ENCODE results near the gene CADM3.

DNA sequence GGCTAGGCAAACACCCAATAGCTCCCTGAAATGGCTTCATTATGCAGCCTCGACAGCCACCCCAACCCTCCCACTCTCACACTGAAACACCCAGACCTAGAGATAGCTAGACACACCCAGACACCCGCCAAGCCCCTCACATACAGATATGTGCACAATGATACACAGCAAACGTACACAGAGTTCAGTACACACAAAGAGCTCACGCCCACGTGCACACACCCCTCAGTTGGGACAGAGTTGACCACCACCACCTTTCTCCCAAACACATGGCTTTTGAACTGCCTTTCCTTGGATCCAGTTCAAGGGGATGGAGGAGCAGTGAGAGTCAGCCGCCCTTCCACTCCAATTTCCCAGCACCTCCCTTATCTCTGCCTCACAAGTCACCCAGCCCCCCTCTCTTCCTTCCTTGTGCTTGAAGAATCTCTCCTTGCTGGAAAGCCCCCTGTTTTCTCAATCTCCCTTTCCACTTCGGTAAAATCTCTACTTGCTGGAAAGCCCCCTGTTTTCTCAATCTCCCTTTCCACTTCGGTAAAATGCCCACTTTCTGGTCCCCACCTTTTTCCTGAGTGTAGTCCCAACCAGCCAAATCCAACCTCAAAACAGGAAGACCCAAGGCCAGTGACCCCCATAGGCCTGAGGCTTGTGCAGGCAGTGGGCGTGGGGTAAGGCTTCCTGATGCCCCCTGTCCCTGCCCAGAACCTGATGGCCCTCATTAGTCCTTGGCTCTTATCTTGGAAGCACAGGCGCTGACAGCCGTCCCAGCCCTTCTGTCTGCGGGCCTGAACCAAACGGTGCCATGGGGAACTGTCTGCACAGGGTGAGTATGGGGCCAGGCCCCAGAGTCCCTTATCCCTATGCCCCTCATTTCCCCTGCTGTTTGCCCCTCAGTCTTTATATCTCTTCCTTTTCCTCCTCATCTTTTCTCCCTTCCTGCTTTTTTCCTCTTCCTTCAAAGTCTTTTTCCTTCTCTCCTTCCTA, 33.0 kb downstream of the CADM3 start, which contains the start of gene ACKR1:
- TF ChIP-seq, protein P1, sequence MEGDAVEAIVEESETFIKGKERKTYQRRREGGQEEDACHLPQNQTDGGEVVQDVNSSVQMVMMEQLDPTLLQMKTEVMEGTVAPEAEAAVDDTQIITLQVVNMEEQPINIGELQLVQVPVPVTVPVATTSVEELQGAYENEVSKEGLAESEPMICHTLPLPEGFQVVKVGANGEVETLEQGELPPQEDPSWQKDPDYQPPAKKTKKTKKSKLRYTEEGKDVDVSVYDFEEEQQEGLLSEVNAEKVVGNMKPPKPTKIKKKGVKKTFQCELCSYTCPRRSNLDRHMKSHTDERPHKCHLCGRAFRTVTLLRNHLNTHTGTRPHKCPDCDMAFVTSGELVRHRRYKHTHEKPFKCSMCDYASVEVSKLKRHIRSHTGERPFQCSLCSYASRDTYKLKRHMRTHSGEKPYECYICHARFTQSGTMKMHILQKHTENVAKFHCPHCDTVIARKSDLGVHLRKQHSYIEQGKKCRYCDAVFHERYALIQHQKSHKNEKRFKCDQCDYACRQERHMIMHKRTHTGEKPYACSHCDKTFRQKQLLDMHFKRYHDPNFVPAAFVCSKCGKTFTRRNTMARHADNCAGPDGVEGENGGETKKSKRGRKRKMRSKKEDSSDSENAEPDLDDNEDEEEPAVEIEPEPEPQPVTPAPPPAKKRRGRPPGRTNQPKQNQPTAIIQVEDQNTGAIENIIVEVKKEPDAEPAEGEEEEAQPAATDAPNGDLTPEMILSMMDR (IDR thresholded peaks at IDR 0.05), result no peak
- TF ChIP-seq EZH2phosphoT487 (IDR thresholded peaks at IDR 0.05), result no peak

All from neural progenitor cell (in vitro differentiated cells).